ENCODE measurements around the gene TGFB3.

The TGFB3 gene

GRCh38 chr14:75981426-75982265 lies at the start of gene TGFB3:
TGFB3 (minus strand) TSS chr14:75981995; CDS start chr14:75980893, 1,102 bp downstream.
- H3K36me3 ChIP-seq (ENCODE audit: control insufficient read depth, insufficient read depth, low read length) = no peaks in the 10 kb centered on the region
- no peaks in the 10 kb centered on the region for H3K9me3 ChIP-seq (ENCODE audit: control insufficient read depth, low read length)
- peak within 1 kb of the TSS; percentile 86 for H3K27ac ChIP-seq
- H3K4me3 ChIP-seq (ENCODE audit: low read depth, low read length) = peak within 1 kb of the TSS; percentile 81
- H3K79me2 ChIP-seq = peaks cover 13% of the 10 kb centered on the region
- H3K9ac ChIP-seq = peak within 1 kb of the TSS; percentile 84
- H3K4me1 ChIP-seq = peaks cover 36% of the 10 kb centered on the region
- H2AFZ ChIP-seq = peak within 1 kb of the TSS; percentile 96
- no peaks in the 10 kb centered on the region for H3K27me3 ChIP-seq (ENCODE audit: control insufficient read depth, insufficient read depth, low read length)
- TF ChIP-seq CTCF (IDR thresholded peaks at IDR 0.05) = no peak
- H3K4me2 ChIP-seq (ENCODE audit: low read length) = peak within 1 kb of the TSS; percentile 91

GRCh38 chr14:76024211-76024907 lies 42.6 kb upstream of the TGFB3 start:
- H3K4me3 ChIP-seq (ENCODE audit: low read depth, low read length) = no peak overlapping the region
- no peak overlapping the region for H3K9ac ChIP-seq
- H3K27me3 ChIP-seq (ENCODE audit: control insufficient read depth, insufficient read depth, low read length) = no peaks in the 10 kb centered on the region
- H2AFZ ChIP-seq = no peak overlapping the region
- no peak overlapping the region for H3K27ac ChIP-seq
- no peak for TF ChIP-seq CTCF (IDR thresholded peaks at IDR 0.05)
- H3K79me2 ChIP-seq = peaks cover 14% of the 10 kb centered on the region
- no peak overlapping the region for H3K4me2 ChIP-seq (ENCODE audit: low read length)
- H3K9me3 ChIP-seq (ENCODE audit: control insufficient read depth, low read length) = no peaks in the 10 kb centered on the region
- H3K4me1 ChIP-seq = no peaks in the 10 kb centered on the region
- H3K36me3 ChIP-seq (ENCODE audit: control insufficient read depth, insufficient read depth, low read length) = no peaks in the 10 kb centered on the region

- no peak for TF ChIP-seq CTCF (IDR thresholded peaks at IDR 0.05)
Observed at GRCh38 chr14:76023757-76024156, 42.0 kb upstream of the TGFB3 start.

GRCh38 chr14:76022991-76023390 lies 41.2 kb upstream of the TGFB3 start:
- Histone ChIP-seq H2AFZ (no peak overlapping the region), H3K79me2 (peaks cover 17% of the 10 kb centered on the region), H3K4me2 (ENCODE audit: low read length) (no peak overlapping the region), H3K27me3 (ENCODE audit: control insufficient read depth, insufficient read depth, low read length) (no peaks in the 10 kb centered on the region), H3K9ac (no peak overlapping the region), H3K4me1 (no peaks in the 10 kb centered on the region), H3K27ac (no peak overlapping the region), H3K36me3 (ENCODE audit: control insufficient read depth, insufficient read depth, low read length) (no peaks in the 10 kb centered on the region), H3K4me3 (ENCODE audit: low read depth, low read length) (no peak overlapping the region), H3K9me3 (ENCODE audit: control insufficient read depth, low read length) (no peaks in the 10 kb centered on the region)
- TF ChIP-seq CTCF (IDR thresholded peaks at IDR 0.05) = no peak

More at GRCh38 chr14:76023757-76024156, 42.0 kb upstream of the TGFB3 start:
- H3K9ac ChIP-seq = no peak overlapping the region
- no peaks in the 10 kb centered on the region for H3K36me3 ChIP-seq (ENCODE audit: control insufficient read depth, insufficient read depth, low read length)
- H3K4me1 ChIP-seq = no peaks in the 10 kb centered on the region
- H2AFZ ChIP-seq = no peak overlapping the region
- H3K27me3 ChIP-seq (ENCODE audit: control insufficient read depth, insufficient read depth, low read length) = no peaks in the 10 kb centered on the region
- H3K9me3 ChIP-seq (ENCODE audit: control insufficient read depth, low read length) = no peaks in the 10 kb centered on the region
- H3K4me2 ChIP-seq (ENCODE audit: low read length) = no peak overlapping the region
- no peak overlapping the region for H3K4me3 ChIP-seq (ENCODE audit: low read depth, low read length)
- H3K27ac ChIP-seq = no peak overlapping the region
- peaks cover 16% of the 10 kb centered on the region for H3K79me2 ChIP-seq
